Panc1 (cell line): Measurements from ENCODE around the gene IGFBP4. TPM values are rescaled to one million over a fixed set of nuclear protein-coding genes. Genes with fewer than 3 reads are reported as not detected.

Source experiments
- ATAC-seq: fragments of 200-7000 bp; cut with Tn5 transposase; 2 replicates; pipeline ENCODE4 v1.9.1; 2020; ENCODE audit warnings: mild to moderate bottlenecking, moderate library complexity
- BruUV-seq: library from RNA; stranded (reverse); fragments of 400-500 nt; replicated peaks from 2 replicates; lab custom pipeline; 2021; lab: Mats Ljungman, UMichigan
- CTCF ChIA-PET: fragments of 300-600 bp; sonication (Branson Sonifier 250); formaldehyde crosslinking; loops from one replicate; lab custom pipeline; 2022; ENCODE audit warnings: antibody characterized with exemption; lab: Charles Lee
- POLR2A ChIA-PET: fragments of 300-600 bp; sonication (Branson Sonifier 250); formaldehyde crosslinking; loops from one replicate; lab custom pipeline; 2022; ENCODE audit warnings: antibody characterized with exemption; lab: Charles Lee
- DNase-seq: peaks from one replicate; pipeline ENCODE4 v3.0.0-alpha.2; 2010; ENCODE audit warnings: low read depth, low spot score
- H3K27ac ChIP-seq: 2 replicates; pipeline ENCODE4 v1.5.1; 2011; ENCODE audit warnings: mild to moderate bottlenecking, low read length, inconsistent platforms
- H3K27me3 ChIP-seq: fragments of 200-500 bp; sonication (Bioruptor generic); 2 replicates; pipeline ENCODE4 v1.6.0; 2014; ENCODE audit warnings: low read length, inconsistent platforms; ENCODE audit not compliant: control insufficient read depth, insufficient read depth
- H3K36me3 ChIP-seq: fragments of 200-500 bp; sonication (Bioruptor generic); 2 replicates; pipeline ENCODE4 v1.5.1; 2014; ENCODE audit warnings: inconsistent platforms, mild to moderate bottlenecking, low read length, moderate library complexity; ENCODE audit not compliant: control insufficient read depth, insufficient read depth
- H3K4me1 ChIP-seq: 2 replicates; pipeline ENCODE4 v1.5.1; 2011; ENCODE audit warnings: inconsistent platforms, mild to moderate bottlenecking, low read length, moderate library complexity; ENCODE audit not compliant: control insufficient read depth, insufficient read depth
- H3K4me3 ChIP-seq, 2 experiments: 2 replicates each; pipeline ENCODE4 v1.5.1; 2011 to 2012; ENCODE audit warnings: low read depth in 2 of 2, low read length in 2 of 2, mild to moderate bottlenecking in 2 of 2, inconsistent platforms in 1 of 2, moderate library complexity in 1 of 2
- H3K9me3 ChIP-seq: fragments of 200-500 bp; sonication (Bioruptor generic); 2 replicates; pipeline ENCODE4 v1.5.1; 2014; ENCODE audit warnings: low read depth, mild to moderate bottlenecking, inconsistent platforms, low read length, moderate library complexity; ENCODE audit not compliant: control insufficient read depth, insufficient read depth
- POLR2AphosphoS5 ChIP-seq: IDR thresholded peaks from 2 replicates; pipeline ENCODE4 v1.6.1; 2012; ENCODE audit warnings: mild to moderate bottlenecking, low read depth, low read length, moderate library complexity
- SIN3A ChIP-seq: IDR thresholded peaks from 2 replicates; pipeline ENCODE4 v1.6.1; 2012; ENCODE audit warnings: low read depth, mild to moderate bottlenecking, low read length, moderate library complexity, borderline replicate concordance; ENCODE audit not compliant: insufficient read depth
- TCF7L2 ChIP-seq: IDR thresholded peaks from 2 replicates; pipeline ENCODE4 v1.6.1; 2011; ENCODE audit warnings: mild to moderate bottlenecking, low read depth, low read length, inconsistent platforms
- in situ Hi-C: cut with HindIII; loops from 2 replicates; pipeline ENCODE4 v1.10.0; 2016; ENCODE audit warnings: low sequenced_read_pairs, low pct_unique_long_range_greater_than_20kb
- intact Hi-C: fragments of 100-400 bp; cut with micrococcal nuclease; formaldehyde crosslinking; loops from one replicate; pipeline ENCODE4 v1.10.0; 2022; ENCODE audit not compliant: unreplicated experiment
- total RNA-seq: library from RNA; stranded (reverse); gene quantifications from one replicate; pipeline ENCODE4 v1.2.1, GENCODE V29; 2021; ENCODE audit not compliant: unreplicated experiment
- TF ChIP-seq, protein P1 (sequence below), 2 experiments: IDR thresholded peaks; 2 replicates each; pipeline ENCODE4 v1.6.1; 2011 to 2012; ENCODE audit warnings: low read depth in 2 of 2, control low read depth in 1 of 2, low read length in 1 of 2, mild to moderate bottlenecking in 1 of 2, moderate library complexity in 1 of 2; ENCODE audit not compliant: insufficient read depth in 1 of 2
- TF ChIP-seq, protein P2 (sequence below): fragments of 450-650 bp; IDR thresholded peaks from 2 replicates; pipeline ENCODE4 v1.5.1; 2017; ENCODE audit warnings: mild to moderate bottlenecking

Gene IGFBP4
- total RNA-seq, 1 experiment from 2014 or later, result 27.1 TPM

DNA sequence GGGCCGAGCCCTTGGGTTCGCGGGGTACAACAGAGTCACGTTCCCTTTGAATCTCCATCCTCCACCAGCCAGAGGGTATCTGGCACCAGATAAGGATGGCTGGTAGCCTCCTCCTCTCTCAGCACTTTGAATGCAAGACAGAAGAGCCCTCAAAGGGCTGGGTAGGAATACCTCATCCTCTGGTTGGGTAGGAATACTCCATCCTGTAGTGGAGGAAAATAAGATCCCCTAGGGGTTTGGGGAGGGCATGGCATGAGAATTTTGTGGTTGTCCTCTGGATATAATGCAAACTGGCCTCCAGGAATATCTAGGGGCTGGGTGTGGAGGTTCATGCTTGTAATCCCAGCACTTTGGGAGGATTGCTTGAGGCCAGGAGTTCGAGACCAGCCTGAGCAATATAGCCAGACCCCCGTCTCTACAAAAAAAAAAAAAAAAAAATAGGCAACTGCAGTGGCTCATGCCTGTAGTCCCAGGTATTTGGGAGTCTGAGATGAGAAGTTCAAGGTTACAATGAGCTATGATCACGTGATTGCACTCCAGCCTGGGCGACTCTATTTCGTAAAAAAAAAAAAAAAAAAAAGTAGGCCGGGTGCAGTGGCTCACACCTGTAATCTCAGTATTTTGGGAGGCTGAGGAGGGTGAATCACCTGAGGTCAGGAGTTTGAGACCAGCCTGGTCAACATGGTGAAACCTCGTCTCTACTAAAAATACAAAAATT lies 2.7 kb downstream of the IGFBP4 start:
- no peaks in the 10 kb centered on the region for H3K36me3 ChIP-seq
- ATAC-seq, result no peak
- in situ Hi-C loops (no loop called here), intact Hi-C loops (no loop called here)
- no peak overlapping the region for H3K27ac ChIP-seq
- H3K4me1 ChIP-seq, result peaks cover 11% of the 10 kb centered on the region
- no peaks in the 10 kb centered on the region for H3K9me3 ChIP-seq
- H3K27me3 ChIP-seq, result no peaks in the 10 kb centered on the region
- POLR2A ChIA-PET, result interaction anchor here (0.7 kb wide), 1 partner anchor 242 kb away, joined by 3 read pairs; no protein-coding TSS in a partner anchor
- no peak for DNase-seq
- CTCF ChIA-PET, result interaction anchor here (0.6 to 0.7 kb wide), 2 partner anchors 114 to 703 kb away, joined by 4 to 5 read pairs; no protein-coding TSS in a partner anchor
- peak overlapping the region in 1 of 2 experiments; percentile 63; a peak in 3 of 4 replicates for H3K4me3 ChIP-seq
- TF ChIP-seq, protein P1, sequence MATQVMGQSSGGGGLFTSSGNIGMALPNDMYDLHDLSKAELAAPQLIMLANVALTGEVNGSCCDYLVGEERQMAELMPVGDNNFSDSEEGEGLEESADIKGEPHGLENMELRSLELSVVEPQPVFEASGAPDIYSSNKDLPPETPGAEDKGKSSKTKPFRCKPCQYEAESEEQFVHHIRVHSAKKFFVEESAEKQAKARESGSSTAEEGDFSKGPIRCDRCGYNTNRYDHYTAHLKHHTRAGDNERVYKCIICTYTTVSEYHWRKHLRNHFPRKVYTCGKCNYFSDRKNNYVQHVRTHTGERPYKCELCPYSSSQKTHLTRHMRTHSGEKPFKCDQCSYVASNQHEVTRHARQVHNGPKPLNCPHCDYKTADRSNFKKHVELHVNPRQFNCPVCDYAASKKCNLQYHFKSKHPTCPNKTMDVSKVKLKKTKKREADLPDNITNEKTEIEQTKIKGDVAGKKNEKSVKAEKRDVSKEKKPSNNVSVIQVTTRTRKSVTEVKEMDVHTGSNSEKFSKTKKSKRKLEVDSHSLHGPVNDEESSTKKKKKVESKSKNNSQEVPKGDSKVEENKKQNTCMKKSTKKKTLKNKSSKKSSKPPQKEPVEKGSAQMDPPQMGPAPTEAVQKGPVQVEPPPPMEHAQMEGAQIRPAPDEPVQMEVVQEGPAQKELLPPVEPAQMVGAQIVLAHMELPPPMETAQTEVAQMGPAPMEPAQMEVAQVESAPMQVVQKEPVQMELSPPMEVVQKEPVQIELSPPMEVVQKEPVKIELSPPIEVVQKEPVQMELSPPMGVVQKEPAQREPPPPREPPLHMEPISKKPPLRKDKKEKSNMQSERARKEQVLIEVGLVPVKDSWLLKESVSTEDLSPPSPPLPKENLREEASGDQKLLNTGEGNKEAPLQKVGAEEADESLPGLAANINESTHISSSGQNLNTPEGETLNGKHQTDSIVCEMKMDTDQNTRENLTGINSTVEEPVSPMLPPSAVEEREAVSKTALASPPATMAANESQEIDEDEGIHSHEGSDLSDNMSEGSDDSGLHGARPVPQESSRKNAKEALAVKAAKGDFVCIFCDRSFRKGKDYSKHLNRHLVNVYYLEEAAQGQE (IDR thresholded peaks at IDR 0.05; ENCODE audit: insufficient read depth in 1 of 2, low read depth in 2 of 2, low read length in 1 of 2), result no peak
- TF ChIP-seq, protein P2, sequence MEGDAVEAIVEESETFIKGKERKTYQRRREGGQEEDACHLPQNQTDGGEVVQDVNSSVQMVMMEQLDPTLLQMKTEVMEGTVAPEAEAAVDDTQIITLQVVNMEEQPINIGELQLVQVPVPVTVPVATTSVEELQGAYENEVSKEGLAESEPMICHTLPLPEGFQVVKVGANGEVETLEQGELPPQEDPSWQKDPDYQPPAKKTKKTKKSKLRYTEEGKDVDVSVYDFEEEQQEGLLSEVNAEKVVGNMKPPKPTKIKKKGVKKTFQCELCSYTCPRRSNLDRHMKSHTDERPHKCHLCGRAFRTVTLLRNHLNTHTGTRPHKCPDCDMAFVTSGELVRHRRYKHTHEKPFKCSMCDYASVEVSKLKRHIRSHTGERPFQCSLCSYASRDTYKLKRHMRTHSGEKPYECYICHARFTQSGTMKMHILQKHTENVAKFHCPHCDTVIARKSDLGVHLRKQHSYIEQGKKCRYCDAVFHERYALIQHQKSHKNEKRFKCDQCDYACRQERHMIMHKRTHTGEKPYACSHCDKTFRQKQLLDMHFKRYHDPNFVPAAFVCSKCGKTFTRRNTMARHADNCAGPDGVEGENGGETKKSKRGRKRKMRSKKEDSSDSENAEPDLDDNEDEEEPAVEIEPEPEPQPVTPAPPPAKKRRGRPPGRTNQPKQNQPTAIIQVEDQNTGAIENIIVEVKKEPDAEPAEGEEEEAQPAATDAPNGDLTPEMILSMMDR, result no peak
- TF ChIP-seq SIN3A (no peak), TCF7L2 (no peak), POLR2AphosphoS5 (no peak)
- BruUV-seq, result no TSS peak

DNA sequence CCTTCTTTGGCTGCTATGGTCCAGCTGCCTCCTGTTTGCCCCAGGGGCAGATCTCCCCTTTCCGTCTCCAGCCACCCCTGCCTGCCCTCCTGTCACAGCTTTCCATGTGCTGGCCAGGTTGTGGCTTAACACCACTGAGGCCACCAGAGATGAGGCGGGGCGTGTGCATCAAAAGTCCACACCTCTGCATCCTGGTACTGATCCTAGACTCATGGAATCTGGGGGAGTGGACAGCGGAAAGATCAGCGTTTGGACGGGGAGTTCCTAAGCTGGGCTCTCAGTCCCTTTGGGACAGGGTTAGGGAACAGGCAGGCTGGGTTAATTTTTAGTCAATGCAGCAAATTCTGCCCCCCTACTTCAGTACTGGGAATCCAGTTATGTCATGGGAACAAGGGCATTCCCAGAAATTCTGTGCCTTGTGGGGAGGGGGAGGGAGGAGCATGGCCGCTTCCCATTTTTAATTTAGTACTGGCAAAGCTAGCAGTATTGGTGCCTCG lies 3.9 kb downstream of the IGFBP4 start:
- Histone ChIP-seq H3K36me3 (no peaks in the 10 kb centered on the region), H3K4me1 (peaks cover 11% of the 10 kb centered on the region), H3K4me3 (no peak overlapping the region), H3K27ac (no peak overlapping the region), H3K9me3 (no peaks in the 10 kb centered on the region), H3K27me3 (no peaks in the 10 kb centered on the region)
- ATAC-seq, result no peak
- intact Hi-C loops (no loop called here), in situ Hi-C loops (no loop called here)
- BruUV-seq, result no TSS peak
- ChIA-PET POLR2A (interaction anchor here (0.5 to 0.7 kb wide), 2 partner anchors 88 to 1719 kb away, joined by 3 to 4 read pairs; no protein-coding TSS in a partner anchor), CTCF (interaction anchor here (0.5 to 1.0 kb wide), 3 partner anchors 29 to 283 kb away, joined by 3 to 9 read pairs (median 4); no protein-coding TSS in a partner anchor)
- DNase-seq, result no peak
- TF ChIP-seq POLR2AphosphoS5, result no peak
